Endothelial cell of umbilical vein (primary cell): ENCODE measurements around the gene TFAP2A. TPM values are rescaled to one million over a fixed set of nuclear protein-coding genes. Genes with fewer than 3 reads are reported as not detected.

ENCODE experiments used
- BruUV-seq: library from RNA; stranded (reverse); fragments of 400-500 nt; replicated peaks from 2 replicates; lab custom pipeline; 2021; lab: Mats Ljungman, UMichigan
- CTCF ChIA-PET: fragments of 300-600, 350-600 bp; sonication (Branson Sonifier 250); formaldehyde crosslinking; loops from one replicate; lab custom pipeline; 2021; ENCODE audit warnings: antibody characterized with exemption, inconsistent platforms; lab: Charles Lee
- POLR2A ChIA-PET: fragments of 300-600, 350-600 bp; sonication (Branson Sonifier 250); formaldehyde crosslinking; loops from one replicate; lab custom pipeline; 2021; ENCODE audit warnings: antibody characterized with exemption, inconsistent platforms; lab: Charles Lee
- DNase-seq: peaks from one replicate; pipeline ENCODE4 v3.0.0-alpha.2; 2011; ENCODE audit warnings: low read depth, low spot score
- FAIRE-seq: peaks from 2 replicates; lab custom pipeline; 2011; peaks lifted over from hg19 to GRCh38; lab: Jason Lieb, UNC
- H2AFZ ChIP-seq: 2 replicates; pipeline ENCODE4 v1.6.0; 2012; ENCODE audit warnings: low read depth, low read length, control low read depth, inconsistent platforms
- H3K27ac ChIP-seq: 2 replicates; pipeline ENCODE4 v1.5.1; 2011; ENCODE audit warnings: low read depth, mild to moderate bottlenecking, control low read depth, low read length, moderate library complexity; ENCODE audit not compliant: insufficient read depth
- H3K27me3 ChIP-seq, 2 experiments: 2 replicates each; pipeline versions ENCODE4 v1.6.0 to v1.6.1; 2011; ENCODE audit warnings: low read length in 2 of 2, mixed read lengths in 1 of 2; ENCODE audit not compliant: control insufficient read depth in 2 of 2, insufficient read depth in 2 of 2
- H3K36me3 ChIP-seq, 2 experiments: 2 replicates in 1 of 2; 3 replicates in 1 of 2; pipeline ENCODE4 v1.5.1; 2011; ENCODE audit warnings: low read length in 2 of 2, mild to moderate bottlenecking in 1 of 2, moderate library complexity in 1 of 2; ENCODE audit not compliant: control insufficient read depth in 2 of 2, insufficient read depth in 2 of 2; ENCODE audit errors: extremely low read depth in 1 of 2
- H3K4me1 ChIP-seq: 3 replicates; pipeline ENCODE4 v1.5.1; 2011; ENCODE audit warnings: mild to moderate bottlenecking, low read length; ENCODE audit not compliant: control insufficient read depth, insufficient read depth; ENCODE audit errors: extremely low read depth
- H3K4me2 ChIP-seq: 2 replicates; pipeline ENCODE4 v1.6.1; 2011; ENCODE audit warnings: low read length, control low read depth, mixed read lengths; ENCODE audit not compliant: insufficient read depth
- H3K4me3 ChIP-seq, 3 experiments: fragments of 200-600 bp in 1 of 3; sonication (generic), shearing (Covaris generic) in 1 of 3; replicated peaks in 1 of 3; 2 replicates each; pipeline ENCODE4 v1.5.1; 2011 to 2016; ENCODE audit warnings: control low read depth in 3 of 3, low read length in 3 of 3, mild to moderate bottlenecking in 2 of 3, inconsistent platforms in 1 of 3, low read depth in 1 of 3, moderate library complexity in 1 of 3; ENCODE audit not compliant: insufficient read depth in 1 of 3
- H3K79me2 ChIP-seq: 2 replicates; pipeline ENCODE4 v1.6.0; 2012; ENCODE audit warnings: low read length, inconsistent platforms; ENCODE audit not compliant: control insufficient read depth, insufficient read depth
- H3K9ac ChIP-seq: replicated peaks from 2 replicates; pipeline ENCODE3; 2011; ENCODE audit warnings: low read length, control low read depth; ENCODE audit not compliant: insufficient read depth; ENCODE audit errors: extremely low read depth
- H3K9me1 ChIP-seq: replicated peaks from 3 replicates; pipeline ENCODE4 v1.6.0; 2011; ENCODE audit warnings: mild to moderate bottlenecking, low read length; ENCODE audit not compliant: control insufficient read depth, insufficient read depth; ENCODE audit errors: extremely low read depth
- H3K9me3 ChIP-seq: replicated peaks from 2 replicates; pipeline ENCODE4 v1.5.1; 2012; ENCODE audit warnings: low read length, inconsistent platforms; ENCODE audit not compliant: control insufficient read depth, insufficient read depth
- H4K20me1 ChIP-seq: replicated peaks from 2 replicates; pipeline ENCODE3; 2011; ENCODE audit warnings: mild to moderate bottlenecking, low read length; ENCODE audit not compliant: control insufficient read depth, insufficient read depth; ENCODE audit errors: extremely low read depth
- CTCF ChIP-seq, 2 donors: IDR thresholded peaks; 1 replicate in 1 of 2; 2 replicates in 1 of 2; pipeline ENCODE4 v1.5.1; 2011; ENCODE audit warnings: low read length in 2 of 2, mild to moderate bottlenecking in 2 of 2, moderate library complexity in 2 of 2, control low read depth in 1 of 2, inconsistent platforms in 1 of 2, low read depth in 1 of 2; ENCODE audit not compliant: insufficient read depth in 1 of 2; ENCODE audit errors: extremely low read depth in 1 of 2
- EZH2 ChIP-seq: IDR thresholded peaks from 2 replicates; pipeline ENCODE4 v1.6.1; 2012; ENCODE audit warnings: borderline replicate concordance, low read depth, mild to moderate bottlenecking, moderate library complexity, low read length, inconsistent platforms; ENCODE audit not compliant: severe bottlenecking
- FOS ChIP-seq: IDR thresholded peaks from 2 replicates; pipeline ENCODE4 v1.6.1; 2011; ENCODE audit warnings: mild to moderate bottlenecking, low read length, moderate library complexity, borderline replicate concordance; ENCODE audit not compliant: insufficient read depth
- GATA2 ChIP-seq: IDR thresholded peaks from 2 replicates; pipeline ENCODE4 v1.7.0; 2011; ENCODE audit warnings: low read depth, mild to moderate bottlenecking, moderate library complexity, mixed read lengths, low read length; ENCODE audit not compliant: insufficient read length, insufficient read depth
- JUN ChIP-seq: IDR thresholded peaks from 2 replicates; pipeline ENCODE4 v1.6.1; 2011; ENCODE audit warnings: borderline replicate concordance, low read depth; ENCODE audit not compliant: insufficient read length, insufficient read depth
- MAX ChIP-seq: IDR thresholded peaks from 2 replicates; pipeline ENCODE4 v1.6.1; 2011; ENCODE audit not compliant: insufficient read depth, insufficient read length
- MYC ChIP-seq: IDR thresholded peaks from one replicate; pipeline ENCODE4 v1.6.1; 2011; ENCODE audit warnings: mild to moderate bottlenecking, low read depth, low read length
- POLR2A ChIP-seq: IDR thresholded peaks from 2 replicates; pipeline ENCODE4 v1.6.1; 2012; ENCODE audit warnings: low read depth, mild to moderate bottlenecking, control low read depth, low read length
- POLR2AphosphoS5 ChIP-seq: IDR thresholded peaks from 2 replicates; pipeline ENCODE4 v1.6.1; 2012; ENCODE audit warnings: low read depth, mild to moderate bottlenecking, control low read depth, low read length, moderate library complexity; ENCODE audit not compliant: insufficient read depth
- dilution Hi-C: fragments of 300-500 bp; cut with MboI; formaldehyde crosslinking; loops from one replicate; pipeline ENCODE4 v1.15.0; 2019; ENCODE audit warnings: low sequenced_read_pairs; ENCODE audit not compliant: extremely low pct_ligation_motif_present
- intact Hi-C: fragments of 100-400 bp; cut with micrococcal nuclease; formaldehyde crosslinking; loops from one replicate; pipeline ENCODE4 v1.10.0; 2022
- polyA plus RNA-seq, 4 experiments: library from polyadenylated mRNA; depleted of rRNA in 3 of 4; stranded (reverse) in 3 of 4; unstranded in 1 of 4; fragments of >200 nt; gene quantifications; 2 replicates each; pipeline versions ENCODE4 v1.2.1 to v1.2.3, GENCODE V29; 2011 to 2012; ENCODE audit warnings: missing spikeins in 1 of 4
- total RNA-seq: library from RNA; stranded (reverse); gene quantifications from 2 replicates; pipeline ENCODE4 v1.2.3, GENCODE V29; 2021

The TFAP2A gene
- total and polyA plus RNA-seq, 2 donors (not counting 3 experiments of a cell fraction or from before 2014, with no cell fraction given), result 0.06 TPM; not detected in 1

- Histone ChIP-seq H3K9ac (no peak overlapping the region), H3K4me1 (no peaks in the 10 kb centered on the region), H3K27ac (no peak overlapping the region), H3K9me3 (no peaks in the 10 kb centered on the region), H3K4me2 (no peak overlapping the region), H3K27me3 (peaks cover 68 to 91% of the 10 kb centered on the region in 2 experiments), H3K79me2 (no peaks in the 10 kb centered on the region), H3K4me3 (no peak overlapping the region), H3K36me3 (no peaks in the 10 kb centered on the region), H3K9me1 (no peaks in the 10 kb centered on the region), H2AFZ (no peak overlapping the region), H4K20me1 (no peaks in the 10 kb centered on the region)
- FAIRE-seq, result no peak
- ChIA-PET CTCF (interaction anchor here (1.0 kb wide), 1 partner anchor 11 kb away, joined by 5 read pairs; no protein-coding TSS in a partner anchor), POLR2A (no interaction called here)
- BruUV-seq, result no TSS peak
- intact Hi-C loops, result no loop called here
- no peak for DNase-seq
- dilution Hi-C loops, result no loop called here
- TF ChIP-seq POLR2A, result no peak
- no peak for TF ChIP-seq EZH2
- no peak for TF ChIP-seq GATA2
These were observed 21.2 kb downstream of the TFAP2A start for GRCh38 chr6:10393544-10394225.

GRCh38 chr6:10391799-10392198 is 23.1 kb downstream of the TFAP2A start:
- Histone ChIP-seq H3K9me3 (no peaks in the 10 kb centered on the region), H3K9ac (no peak overlapping the region), H3K4me1 (no peaks in the 10 kb centered on the region), H2AFZ (no peak overlapping the region), H3K27me3 (peaks cover 78 to 97% of the 10 kb centered on the region in 2 experiments), H3K79me2 (no peaks in the 10 kb centered on the region), H3K9me1 (no peaks in the 10 kb centered on the region), H3K4me2 (no peak overlapping the region), H3K36me3 (no peaks in the 10 kb centered on the region), H4K20me1 (no peaks in the 10 kb centered on the region), H3K27ac (no peak overlapping the region), H3K4me3 (no peak overlapping the region)
- no TSS peak for BruUV-seq
- ChIA-PET POLR2A (no interaction called here), CTCF (no interaction called here)
- DNase-seq (no peak), FAIRE-seq (no peak)
- dilution Hi-C loops, result no loop called here
- intact Hi-C loops, result no loop called here
- TF ChIP-seq POLR2A (no peak), JUN (no peak), MAX (no peak), EZH2 (no peak), FOS (no peak), CTCF (IDR thresholded peaks at IDR 0.05; ENCODE audit: extremely low read depth in 1 of 2, insufficient read depth in 1 of 2, low read depth in 1 of 2, low read length in 2 of 2) (no peak), MYC (no peak), GATA2 (no peak), POLR2AphosphoS5 (no peak)
